Astrocyte (in vitro differentiated cells and primary cell): ENCODE data around the gene LRBA.

Experiments
- EZH2 ChIP-seq: IDR thresholded peaks from 2 replicates; pipeline ENCODE4 v1.6.1; 2012; ENCODE audit warnings: mild to moderate bottlenecking, low read length, inconsistent platforms; ENCODE audit not compliant: insufficient read depth
- TF ChIP-seq, protein P1 (sequence below): IDR thresholded peaks from 2 replicates; pipeline ENCODE4 v1.5.1; 2011; ENCODE audit warnings: low read depth, mild to moderate bottlenecking, inconsistent platforms, low read length, moderate library complexity; ENCODE audit not compliant: insufficient read depth

DNA sequence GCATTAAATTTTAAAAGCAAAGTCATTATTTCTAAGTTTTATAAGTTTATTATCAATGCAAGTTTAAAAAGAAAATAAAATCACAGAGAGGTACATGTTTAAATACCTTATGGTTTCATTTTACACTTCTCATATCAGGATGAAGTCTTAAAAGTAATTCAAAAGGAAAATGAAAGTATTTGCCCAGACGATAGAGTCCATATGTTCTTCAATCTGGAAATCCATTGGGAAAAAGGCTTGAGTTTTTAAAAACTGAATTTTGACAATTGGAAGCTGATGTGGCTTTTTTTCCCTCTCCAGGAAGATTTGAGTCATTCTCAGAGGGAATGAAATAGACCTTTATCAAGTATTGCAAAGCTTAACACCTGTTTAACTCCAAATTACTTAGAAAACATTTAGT lies 396.0 kb downstream of the LRBA start:
- TF ChIP-seq, protein P1, sequence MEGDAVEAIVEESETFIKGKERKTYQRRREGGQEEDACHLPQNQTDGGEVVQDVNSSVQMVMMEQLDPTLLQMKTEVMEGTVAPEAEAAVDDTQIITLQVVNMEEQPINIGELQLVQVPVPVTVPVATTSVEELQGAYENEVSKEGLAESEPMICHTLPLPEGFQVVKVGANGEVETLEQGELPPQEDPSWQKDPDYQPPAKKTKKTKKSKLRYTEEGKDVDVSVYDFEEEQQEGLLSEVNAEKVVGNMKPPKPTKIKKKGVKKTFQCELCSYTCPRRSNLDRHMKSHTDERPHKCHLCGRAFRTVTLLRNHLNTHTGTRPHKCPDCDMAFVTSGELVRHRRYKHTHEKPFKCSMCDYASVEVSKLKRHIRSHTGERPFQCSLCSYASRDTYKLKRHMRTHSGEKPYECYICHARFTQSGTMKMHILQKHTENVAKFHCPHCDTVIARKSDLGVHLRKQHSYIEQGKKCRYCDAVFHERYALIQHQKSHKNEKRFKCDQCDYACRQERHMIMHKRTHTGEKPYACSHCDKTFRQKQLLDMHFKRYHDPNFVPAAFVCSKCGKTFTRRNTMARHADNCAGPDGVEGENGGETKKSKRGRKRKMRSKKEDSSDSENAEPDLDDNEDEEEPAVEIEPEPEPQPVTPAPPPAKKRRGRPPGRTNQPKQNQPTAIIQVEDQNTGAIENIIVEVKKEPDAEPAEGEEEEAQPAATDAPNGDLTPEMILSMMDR = no peak
- TF ChIP-seq EZH2 = no peak
